OCI-LY7 (cell line): ENCODE data around the gene CECR2. TPM values are rescaled to one million over a fixed set of nuclear protein-coding genes. Genes with fewer than 3 reads are reported as not detected.

Experiments used
- BruUV-seq: library from RNA; stranded (reverse); fragments of 400-500 nt; replicated peaks from 2 replicates; lab custom pipeline; 2021; lab: Mats Ljungman, UMichigan
- CTCF ChIA-PET: fragments of 300-600 bp; sonication (Branson Sonifier 250); formaldehyde crosslinking; loops from one replicate; lab custom pipeline; 2022; ENCODE audit warnings: antibody characterized with exemption; ENCODE audit not compliant: unreplicated experiment; lab: Charles Lee
- POLR2A ChIA-PET: fragments of 300-600 bp; sonication (Branson Sonifier 250); formaldehyde crosslinking; loops from one replicate; lab custom pipeline; 2022; ENCODE audit warnings: antibody characterized with exemption; lab: Charles Lee
- DNase-seq: peaks from one replicate; pipeline ENCODE4 v3.0.0-alpha.2; 2015; ENCODE audit warnings: low spot score
- H2AFZ ChIP-seq: fragments of 200-600 bp; sonication (generic), shearing (Covaris generic); 2 replicates; pipeline ENCODE4 v1.6.1; 2014; ENCODE audit warnings: mild to moderate bottlenecking, antibody characterized with exemption, low read length, moderate library complexity
- H3K27ac ChIP-seq: fragments of 200-600 bp; sonication (generic); 2 replicates; pipeline ENCODE4 v1.5.1; 2014; ENCODE audit warnings: mixed run types, low read depth, mild to moderate bottlenecking, moderate library complexity, low read length, inconsistent platforms; ENCODE audit not compliant: poor library complexity, severe bottlenecking
- H3K36me3 ChIP-seq: fragments of 200-600 bp; sonication (generic); 2 replicates; pipeline ENCODE4 v1.6.1; 2014; ENCODE audit warnings: mild to moderate bottlenecking, antibody characterized with exemption, low read length, moderate library complexity, mixed read lengths; ENCODE audit not compliant: insufficient read depth
- H3K4me1 ChIP-seq: fragments of 200-600 bp; sonication (generic); 2 replicates; pipeline ENCODE4 v1.5.1; 2014; ENCODE audit warnings: mild to moderate bottlenecking, low read length; ENCODE audit not compliant: insufficient read depth, poor library complexity, severe bottlenecking
- H3K4me2 ChIP-seq: fragments of 200-600 bp; sonication (generic); 2 replicates; pipeline ENCODE4 v1.6.1; 2014; ENCODE audit warnings: mild to moderate bottlenecking, low read length
- H3K4me3 ChIP-seq: fragments of 200-600 bp; sonication (generic); 2 replicates; pipeline ENCODE4 v1.5.1; 2014; ENCODE audit warnings: mild to moderate bottlenecking, low read depth, low read length; ENCODE audit not compliant: poor library complexity, severe bottlenecking
- H3K79me2 ChIP-seq: fragments of 200-600 bp; sonication (generic); 2 replicates; pipeline ENCODE4 v1.6.1; 2016; ENCODE audit warnings: low read depth, mild to moderate bottlenecking, low read length, moderate library complexity, mixed read lengths; ENCODE audit not compliant: insufficient read depth
- H3K9me2 ChIP-seq: fragments of 200-600 bp; sonication (generic); 2 replicates; pipeline ENCODE4 v1.6.1; 2016; ENCODE audit warnings: mild to moderate bottlenecking, low read length, mixed read lengths; ENCODE audit not compliant: insufficient read depth
- H3K9me3 ChIP-seq: fragments of 200-600 bp; sonication (generic); 2 replicates; pipeline ENCODE4 v1.6.1; 2014; ENCODE audit warnings: mild to moderate bottlenecking, mixed run types, low read length, mixed read lengths
- H4K20me1 ChIP-seq: fragments of 200-600 bp; sonication (generic); 2 replicates; pipeline ENCODE4 v1.6.1; 2014; ENCODE audit warnings: mild to moderate bottlenecking, antibody characterized with exemption, low read length, moderate library complexity, mixed read lengths; ENCODE audit not compliant: insufficient read depth
- CTCF ChIP-seq: fragments of 200-600 bp; sonication (generic); conservative IDR thresholded peaks from 2 replicates; pipeline ENCODE4 v1.5.1; 2014; ENCODE audit warnings: mild to moderate bottlenecking, antibody characterized with exemption, low read length, moderate library complexity, mixed read lengths
- EZH2phosphoT487 ChIP-seq: fragments of 200-600 bp; sonication (generic); IDR thresholded peaks from 2 replicates; pipeline ENCODE4 v1.6.1; 2018; ENCODE audit warnings: low read depth, borderline replicate concordance, mild to moderate bottlenecking, mixed run types, antibody characterized with exemption, low read length, moderate library complexity, mixed read lengths
- intact Hi-C: fragments of 100-400 bp; cut with micrococcal nuclease; formaldehyde crosslinking; loops from one replicate; pipeline ENCODE4 v1.10.0; 2022; ENCODE audit not compliant: unreplicated experiment
- total RNA-seq, 2 experiments: library from RNA; depleted of rRNA in 1 of 2; stranded (reverse); fragments of >200 nt in 1 of 2; shearing (Covaris generic) in 1 of 2; gene quantifications; 2 replicates each; pipeline ENCODE4 v1.2.3, GENCODE V29; 2014 to 2022

Gene CECR2
- total RNA-seq, 2 experiments from 2014 or later: 0.09 to 0.53 TPM

DNA sequence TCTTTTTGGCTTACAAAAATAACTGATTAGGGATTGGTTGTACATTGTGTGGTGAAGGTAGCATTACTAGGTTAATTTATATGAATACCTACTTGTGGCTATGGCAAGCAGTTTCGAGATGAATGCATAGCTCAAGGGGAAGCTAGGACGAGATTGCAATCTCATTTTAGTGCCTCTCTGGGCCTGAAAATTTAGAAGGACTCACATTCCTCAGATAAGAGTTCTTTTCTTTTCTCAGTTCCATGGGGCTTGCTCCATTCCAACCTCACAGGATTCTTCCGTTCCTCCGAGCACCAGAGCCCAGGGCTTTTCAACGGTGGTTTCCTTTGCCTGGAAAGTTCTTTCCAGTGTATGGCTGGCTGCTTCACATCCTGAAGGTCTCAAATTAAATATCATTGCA lies 82.1 kb downstream of the CECR2 start:
- no peak overlapping the region for H2AFZ ChIP-seq
- CTCF ChIA-PET: interaction anchor here (1.4 kb wide), 1 partner anchor 50 kb away, joined by 3 read pairs; no protein-coding TSS in a partner anchor
- H3K4me2 ChIP-seq: no peak overlapping the region
- H4K20me1 ChIP-seq: no peaks in the 10 kb centered on the region
- intact Hi-C loops: no loop called here
- DNase-seq: no peak
- no peaks in the 10 kb centered on the region for H3K9me2 ChIP-seq
- no TSS peak for BruUV-seq
- H3K36me3 ChIP-seq: no peaks in the 10 kb centered on the region
- no peak for TF ChIP-seq EZH2phosphoT487
- TF ChIP-seq CTCF: no peak
- H3K27ac ChIP-seq: no peak overlapping the region
- no peaks in the 10 kb centered on the region for H3K9me3 ChIP-seq
- H3K79me2 ChIP-seq: no peaks in the 10 kb centered on the region
- no peaks in the 10 kb centered on the region for H3K4me1 ChIP-seq
- H3K4me3 ChIP-seq: no peak overlapping the region
- POLR2A ChIA-PET: interaction anchor here (0.6 to 2.4 kb wide), 3 partner anchors 15 to 457 kb away, joined by 3 to 9 read pairs (median 3); no protein-coding TSS in a partner anchor

- no peaks in the 10 kb centered on the region for H3K4me1 ChIP-seq
- no peaks in the 10 kb centered on the region for H3K36me3 ChIP-seq
- TF ChIP-seq EZH2phosphoT487 (no peak), CTCF (no peak)
- no peaks in the 10 kb centered on the region for H3K79me2 ChIP-seq
- no peaks in the 10 kb centered on the region for H3K9me2 ChIP-seq
- H3K9me3 ChIP-seq: no peaks in the 10 kb centered on the region
- H3K27ac ChIP-seq: no peak overlapping the region
- BruUV-seq: no TSS peak
- no peak overlapping the region for H3K4me3 ChIP-seq
- no peak for DNase-seq
- intact Hi-C loops: no loop called here
- H2AFZ ChIP-seq: no peak overlapping the region
- no peak overlapping the region for H3K4me2 ChIP-seq
- ChIA-PET CTCF (no interaction called here), POLR2A (interaction anchor here (1.1 kb wide), 1 partner anchor 25 kb away, joined by 3 read pairs; no protein-coding TSS in a partner anchor)
- H4K20me1 ChIP-seq: no peaks in the 10 kb centered on the region
These were observed 91.6 kb downstream of the CECR2 start for GRCh38 chr22:17460895-17461294.

GRCh38 chr22:17470880-17471500 lies 101.7 kb downstream of the CECR2 start:
- no peak for DNase-seq
- CTCF ChIA-PET: no interaction called here
- H3K4me2 ChIP-seq: no peak overlapping the region
- H4K20me1 ChIP-seq: no peaks in the 10 kb centered on the region
- no peaks in the 10 kb centered on the region for H3K4me1 ChIP-seq
- intact Hi-C loops: no loop called here
- no peaks in the 10 kb centered on the region for H3K79me2 ChIP-seq
- H3K4me3 ChIP-seq: no peak overlapping the region
- TF ChIP-seq EZH2phosphoT487 (no peak), CTCF (no peak)
- no peaks in the 10 kb centered on the region for H3K36me3 ChIP-seq
- no TSS peak for BruUV-seq
- no peaks in the 10 kb centered on the region for H3K9me3 ChIP-seq
- POLR2A ChIA-PET: no interaction called here
- H3K27ac ChIP-seq: no peak overlapping the region
- no peaks in the 10 kb centered on the region for H3K9me2 ChIP-seq
- no peak overlapping the region for H2AFZ ChIP-seq
